Thyroid gland (tissue), 4 donors: Measurements from ENCODE around the gene LHX4. TPM values are rescaled to one million over a fixed set of nuclear protein-coding genes. Genes with fewer than 3 reads are reported as not detected.

Experiments used
- DNase-seq, 2 donors: peaks; one replicate each; pipeline ENCODE4 v3.0.0-alpha.2; 2019
- H3K27ac ChIP-seq, 3 donors: fragments of 200-600 bp; sonication (generic); 1 replicate in 2 of 3; 2 replicates in 1 of 3; pipeline ENCODE4 v1.5.1; 2016 to 2019; ENCODE audit warnings: mild to moderate bottlenecking in 1 of 3, moderate library complexity in 1 of 3
- H3K27me3 ChIP-seq: fragments of 200-600 bp; sonication (generic); one replicate; pipeline ENCODE4 v1.5.1; 2019
- H3K36me3 ChIP-seq, 2 donors: fragments of 200-600 bp; sonication (generic); one replicate each; pipeline ENCODE4 v1.5.1; 2016 to 2019
- H3K4me1 ChIP-seq, 2 donors: fragments of 200-600 bp; sonication (generic); one replicate each; pipeline ENCODE4 v1.5.1; 2017 to 2019
- H3K4me3 ChIP-seq, 3 donors: fragments of 200-600 bp; sonication (generic); replicated peaks in 1 of 3; 1 replicate in 2 of 3; 2 replicates in 1 of 3; pipeline ENCODE4 v1.5.1; 2016; ENCODE audit warnings: mild to moderate bottlenecking in 1 of 3
- H3K9me3 ChIP-seq: fragments of 200-600 bp; sonication (generic); one replicate; pipeline ENCODE4 v1.5.1; 2017
- CTCF ChIP-seq, 6 experiments: fragments of 200-600 bp in 3 of 6; fragments of 450-650 bp in 3 of 6; sonication (generic) in 3 of 6; IDR thresholded peaks; one replicate each; pipeline ENCODE4 v1.5.1; 2016 to 2019; ENCODE audit warnings: antibody characterized with exemption in 6 of 6, mild to moderate bottlenecking in 2 of 6, inconsistent platforms in 1 of 6, moderate library complexity in 1 of 6
- POLR2A ChIP-seq, 2 donors: fragments of 450-650 bp; IDR thresholded peaks; one replicate each; pipeline ENCODE4 v1.6.1; 2017; ENCODE audit warnings: antibody characterized with exemption in 2 of 2, mild to moderate bottlenecking in 2 of 2, moderate library complexity in 1 of 2
- WGBS, 2 donors: methylation state at CpG; one replicate each; pipeline ENCODE4 v1.1.5; 2017; 5-methylcytosine and 5-hydroxymethylcytosine counted together
- intact Hi-C: fragments of 100-400 bp; cut with DNase I; formaldehyde crosslinking; loops from one replicate; pipeline ENCODE4 v1.15.1; 2023
- total RNA-seq, 4 donors: library from RNA; depleted of rRNA; stranded (reverse); fragments of >200 nt; gene quantifications; one replicate each; pipeline ENCODE4 v1.2.3, GENCODE V29; 2016

The LHX4 gene
- total RNA-seq, 4 donors from 2014 or later: not detected

- WGBS, 2 donors: 93 to 100% methylated on average over 2 to 17 of the region's 17 CpGs
- intact Hi-C loops: no loop called here
- TF ChIP-seq POLR2A (IDR thresholded peaks at IDR 0.05) (no peak), CTCF (IDR thresholded peaks at IDR 0.05) (no peak)
- no peak for DNase-seq
- Histone ChIP-seq H3K27ac (no peak overlapping the region), H3K36me3 (no peaks in the 10 kb centered on the region), H3K9me3 (no peaks in the 10 kb centered on the region), H3K4me3 (no peak overlapping the region), H3K27me3 (no peaks in the 10 kb centered on the region), H3K4me1 (no peaks in the 10 kb centered on the region)
Observed at GRCh38 chr1:180196436-180197003, 33.5 kb upstream of the LHX4 start.

GRCh38 chr1:180197231-180197630 is 32.8 kb upstream of the LHX4 start:
- Histone ChIP-seq H3K27ac (no peak overlapping the region), H3K4me1 (no peaks in the 10 kb centered on the region), H3K9me3 (no peaks in the 10 kb centered on the region), H3K4me3 (no peak overlapping the region), H3K27me3 (no peaks in the 10 kb centered on the region), H3K36me3 (no peaks in the 10 kb centered on the region)
- intact Hi-C loops: no loop called here
- WGBS, 2 donors: 65 to 93% methylated on average over 2 to 5 of the region's 5 CpGs
- TF ChIP-seq CTCF (IDR thresholded peaks at IDR 0.05) (no peak), POLR2A (IDR thresholded peaks at IDR 0.05) (no peak)
- DNase-seq: no peak

- no peak for DNase-seq
- H3K4me1 ChIP-seq: no peaks in the 10 kb centered on the region
- H3K27me3 ChIP-seq: no peaks in the 10 kb centered on the region
- no peaks in the 10 kb centered on the region for H3K9me3 ChIP-seq
- 74 to 88% methylated on average over 3 to 4 of the region's 4 CpGs for WGBS, 2 donors
- H3K36me3 ChIP-seq: no peaks in the 10 kb centered on the region
- TF ChIP-seq CTCF (IDR thresholded peaks at IDR 0.05): no peak
- no peak for TF ChIP-seq POLR2A (IDR thresholded peaks at IDR 0.05)
- intact Hi-C loops: no loop called here
- no peak overlapping the region for H3K4me3 ChIP-seq
- H3K27ac ChIP-seq: no peak overlapping the region
Observed at GRCh38 chr1:180198196-180198595, 31.9 kb upstream of the LHX4 start.

- no peak overlapping the region for H3K27ac ChIP-seq
- no peaks in the 10 kb centered on the region for H3K36me3 ChIP-seq
- intact Hi-C loops: no loop called here
- DNase-seq: no peak
- TF ChIP-seq CTCF (IDR thresholded peaks at IDR 0.05): no peak
- TF ChIP-seq POLR2A (IDR thresholded peaks at IDR 0.05): no peak
- no peaks in the 10 kb centered on the region for H3K4me1 ChIP-seq
- no peak overlapping the region for H3K4me3 ChIP-seq
- 92 to 100% methylated on average over 2 to 5 of the region's 5 CpGs for WGBS, 2 donors
- H3K9me3 ChIP-seq: no peaks in the 10 kb centered on the region
- no peaks in the 10 kb centered on the region for H3K27me3 ChIP-seq
Observed at GRCh38 chr1:180198611-180199010, 31.5 kb upstream of the LHX4 start.

- Histone ChIP-seq H3K36me3 (no peaks in the 10 kb centered on the region), H3K4me1 (no peaks in the 10 kb centered on the region), H3K27me3 (no peaks in the 10 kb centered on the region), H3K4me3 (no peak overlapping the region), H3K9me3 (no peaks in the 10 kb centered on the region), H3K27ac (no peak overlapping the region)
- TF ChIP-seq CTCF (IDR thresholded peaks at IDR 0.05) (no peak), POLR2A (IDR thresholded peaks at IDR 0.05) (no peak)
- no peak for DNase-seq
- WGBS, 2 donors: 90 to 96% methylated on average over 11 to 12 of the region's 12 CpGs
- intact Hi-C loops: no loop called here
Observed at GRCh38 chr1:180199018-180199417, 31.0 kb upstream of the LHX4 start.
